Measurements from ENCODE around the gene IRF1.

- TF ChIP-seq POLR2A (IDR thresholded peaks at IDR 0.05) (no peak), CTCF (IDR thresholded peaks at IDR 0.05) (no peak)
Observed at GRCh38 chr5:132489051-132489770, 1.4 kb downstream of the IRF1 start.
